Tibial nerve (tissue), 4 donors: ENCODE results near the gene FBXW2. TPM values are rescaled to one million over a fixed set of nuclear protein-coding genes. Genes with fewer than 3 reads are reported as not detected.
A peak's percentile ranks its signal among the peaks of the same experiment; 100 is the strongest.

ENCODE experiments used
- DNase-seq, 2 donors: peaks; one replicate each; pipeline ENCODE4 v3.0.0-alpha.2; 2019; ENCODE audit warnings: low spot score in 2 of 2
- H3K27ac ChIP-seq, 4 donors: fragments of 200-600 bp; sonication (generic) in 3 of 4; one replicate each; pipeline ENCODE4 v1.5.1; 2017 to 2019; ENCODE audit warnings: mild to moderate bottlenecking in 1 of 4
- H3K27me3 ChIP-seq, 2 donors: fragments of 200-600 bp; sonication (generic) in 1 of 2; one replicate each; pipeline versions ENCODE4 v1.5.1 to v1.6.0; 2017 to 2019
- H3K36me3 ChIP-seq, 3 donors: fragments of 200-600 bp; sonication (generic); one replicate each; pipeline ENCODE4 v1.5.1; 2018 to 2019
- H3K4me1 ChIP-seq, 4 donors: fragments of 200-600 bp; sonication (generic) in 3 of 4; one replicate each; pipeline ENCODE4 v1.5.1; 2017 to 2019
- H3K4me3 ChIP-seq, 4 donors: fragments of 200-600 bp; sonication (generic) in 3 of 4; one replicate each; pipeline ENCODE4 v1.5.1; 2017 to 2019; ENCODE audit warnings: mild to moderate bottlenecking in 1 of 4, moderate library complexity in 1 of 4
- H3K9me3 ChIP-seq, 4 donors: fragments of 200-600 bp; sonication (generic) in 3 of 4; one replicate each; pipeline ENCODE4 v1.5.1; 2017 to 2019
- CTCF ChIP-seq, 5 experiments: fragments of 200-600 bp in 3 of 5; fragments of 450-650 bp in 2 of 5; sonication (generic) in 3 of 5; IDR thresholded peaks; one replicate each; pipeline ENCODE4 v1.5.1; 2016 to 2019; ENCODE audit warnings: antibody characterized with exemption in 5 of 5, mild to moderate bottlenecking in 3 of 5, moderate library complexity in 2 of 5
- EP300 ChIP-seq, 2 donors: sonication (generic); formaldehyde crosslinking; IDR thresholded peaks; one replicate each; pipeline ENCODE4 v1.6.1; 2017; ENCODE audit warnings: antibody characterized with exemption in 2 of 2, mild to moderate bottlenecking in 1 of 2
- POLR2A ChIP-seq, 2 donors: fragments of 450-650 bp; IDR thresholded peaks; one replicate each; pipeline ENCODE4 v1.6.1; 2017; ENCODE audit warnings: antibody characterized with exemption in 2 of 2, mild to moderate bottlenecking in 2 of 2, moderate library complexity in 2 of 2
- WGBS, 2 donors: methylation state at CpG; one replicate each; pipeline ENCODE4 v1.1.5; 2018; 5-methylcytosine and 5-hydroxymethylcytosine counted together
- total RNA-seq, 4 donors: library from RNA; depleted of rRNA; stranded (reverse); fragments of >200 nt; gene quantifications; one replicate each; pipeline ENCODE4 v1.1.0, GENCODE V29; 2016

Gene FBXW2
- total RNA-seq, 4 donors from 2014 or later: 33.9 to 56.6 (median 45.7) TPM

DNA sequence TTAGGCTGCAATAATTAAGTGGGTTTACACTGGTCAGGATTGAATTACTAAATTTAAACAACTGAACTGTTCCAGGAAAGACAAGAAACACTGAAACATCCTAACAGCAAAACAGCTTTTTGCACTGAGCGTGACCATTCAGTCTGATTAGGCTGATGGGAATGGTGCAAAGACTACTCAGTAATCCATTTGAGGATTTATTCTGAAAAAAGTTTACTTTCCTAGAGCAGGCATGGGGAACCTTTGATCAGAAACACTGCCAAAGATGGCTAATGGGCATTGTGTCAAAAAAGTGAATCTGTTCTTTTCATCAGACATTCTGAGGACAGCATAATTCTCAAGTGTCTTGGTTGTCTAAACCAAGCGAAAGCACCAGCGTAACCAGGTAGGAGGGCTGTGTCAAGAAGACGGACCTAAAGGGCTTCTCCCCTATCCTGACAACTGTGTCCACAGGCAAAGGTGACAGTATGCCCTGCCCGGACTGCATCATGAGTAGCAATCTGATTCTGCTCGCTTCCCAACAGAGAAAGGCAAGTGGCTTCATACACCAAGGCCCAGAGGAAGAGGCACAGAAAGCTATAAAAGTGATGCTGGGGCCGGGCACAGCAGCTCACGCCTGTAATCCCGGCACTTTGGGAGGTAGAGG lies 33.3 kb downstream of the FBXW2 start:
- no peaks in the 10 kb centered on the region for H3K9me3 ChIP-seq
- no peak for TF ChIP-seq EP300 (IDR thresholded peaks at IDR 0.05)
- no peak for TF ChIP-seq POLR2A (IDR thresholded peaks at IDR 0.05)
- no peak for TF ChIP-seq CTCF (IDR thresholded peaks at IDR 0.05)
- no peaks in the 10 kb centered on the region for H3K27me3 ChIP-seq
- no peak overlapping the region for H3K4me3 ChIP-seq
- DNase-seq: no peak
- H3K36me3 ChIP-seq: peaks cover 0 to 52% (median 13%) of the 10 kb centered on the region in 3 donors
- H3K27ac ChIP-seq: no peak overlapping the region
- WGBS, 2 donors: 86 to 91% methylated on average over 9 of the region's 9 CpGs
- peaks cover 0 to 7% (median 0%) of the 10 kb centered on the region in 4 donors for H3K4me1 ChIP-seq

- no peak for DNase-seq
- Histone ChIP-seq H3K4me3 (no peak overlapping the region), H3K27me3 (no peaks in the 10 kb centered on the region), H3K4me1 (peaks cover 0 to 7% (median 0%) of the 10 kb centered on the region in 4 donors), H3K9me3 (no peaks in the 10 kb centered on the region), H3K27ac (no peak overlapping the region), H3K36me3 (peaks cover 0 to 39% (median under 1%) of the 10 kb centered on the region in 3 donors)
- TF ChIP-seq CTCF (IDR thresholded peaks at IDR 0.05): no peak
- TF ChIP-seq POLR2A (IDR thresholded peaks at IDR 0.05): no peak
- no peak for TF ChIP-seq EP300 (IDR thresholded peaks at IDR 0.05)
- 75 to 81% methylated on average over 3 of the region's 3 CpGs for WGBS, 2 donors
Measured at GRCh38 chr9:120758544-120758943, 34.7 kb downstream of the FBXW2 start.

DNA sequence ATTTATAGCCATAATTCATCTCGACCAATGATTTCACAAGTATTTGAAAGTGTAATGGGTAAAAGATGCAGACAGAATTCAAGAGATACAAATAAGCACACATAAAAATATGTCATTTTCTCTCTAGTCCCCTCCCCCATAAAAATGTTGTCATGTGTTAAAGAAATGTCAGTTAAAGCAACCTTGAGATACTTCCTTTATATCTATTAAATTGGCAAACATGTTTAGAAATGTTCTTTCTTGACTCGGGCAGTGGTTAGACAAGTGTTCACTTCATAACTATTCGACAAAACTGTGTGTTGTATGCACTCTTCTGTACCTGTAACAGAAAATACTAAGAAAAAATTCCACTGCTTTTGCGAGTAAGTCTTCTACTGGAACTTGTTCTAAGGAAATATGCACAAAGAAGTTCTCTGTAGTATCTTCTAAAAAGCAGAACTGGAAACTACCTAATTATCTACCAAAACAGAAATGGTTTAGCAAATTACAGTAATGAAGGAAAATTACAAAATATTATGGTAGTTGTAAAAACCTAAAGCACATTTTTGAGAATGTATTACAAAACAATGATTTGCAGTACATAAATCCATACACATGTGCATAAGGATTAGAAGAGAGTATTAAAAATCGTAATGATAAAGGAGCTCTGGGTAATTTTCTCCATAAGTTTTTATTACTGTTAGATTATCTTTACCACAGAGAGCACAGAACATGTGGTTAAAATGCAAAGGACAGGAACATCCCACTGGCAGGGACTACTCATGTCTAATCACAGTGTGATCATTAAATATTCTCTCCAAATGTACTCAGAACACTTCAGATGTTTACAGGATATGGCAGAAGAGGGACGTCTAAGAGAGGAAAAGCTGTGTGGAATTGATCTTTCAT lies 35.9 kb downstream of the FBXW2 start:
- Histone ChIP-seq H3K4me1 (peaks cover 0 to 7% (median 0%) of the 10 kb centered on the region in 4 donors), H3K27ac (no peak overlapping the region), H3K27me3 (no peaks in the 10 kb centered on the region), H3K4me3 (no peak overlapping the region), H3K36me3 (peaks cover 0 to 26% (median 0%) of the 10 kb centered on the region in 3 donors), H3K9me3 (no peaks in the 10 kb centered on the region)
- DNase-seq: no peak
- TF ChIP-seq CTCF (IDR thresholded peaks at IDR 0.05) (no peak), POLR2A (IDR thresholded peaks at IDR 0.05) (no peak), EP300 (IDR thresholded peaks at IDR 0.05) (no peak)
- 58 to 61% methylated on average over 6 of the region's 6 CpGs for WGBS, 2 donors

- DNase-seq: no peak
- H3K36me3 ChIP-seq: peaks cover 0 to 19% (median 0%) of the 10 kb centered on the region in 3 donors
- 5 to 13% methylated on average over 1 of the region's 1 CpG for WGBS, 2 donors
- peaks cover 0 to 7% (median 0%) of the 10 kb centered on the region in 4 donors for H3K4me1 ChIP-seq
- TF ChIP-seq POLR2A (IDR thresholded peaks at IDR 0.05): no peak
- TF ChIP-seq CTCF (IDR thresholded peaks at IDR 0.05): no peak
- no peak for TF ChIP-seq EP300 (IDR thresholded peaks at IDR 0.05)
- H3K4me3 ChIP-seq: no peak overlapping the region
- H3K27ac ChIP-seq: peak overlapping the region in 1 of 4 donors; percentile 45
- no peaks in the 10 kb centered on the region for H3K9me3 ChIP-seq
- no peaks in the 10 kb centered on the region for H3K27me3 ChIP-seq
Measured at GRCh38 chr9:120756531-120756930, 36.7 kb downstream of the FBXW2 start.
